HEK293 (cell line): ENCODE measurements around the gene ZNF738.

Experiments
- CTCF ChIA-PET: fragments of 350-600 bp; formaldehyde crosslinking; extraction: SDS; loops from one replicate; lab custom pipeline; 2021; ENCODE audit warnings: antibody characterized with exemption; lab: Yijun Ruan, JAX
- POLR2A ChIA-PET: fragments of 300-600 bp; formaldehyde crosslinking; extraction: SDS; loops from one replicate; lab custom pipeline; 2020; ENCODE audit warnings: antibody characterized with exemption, inconsistent platforms; lab: Yijun Ruan, JAX
- H3K27ac ChIP-seq: fragments of 200-500 bp; sonication (Bioruptor generic); 2 replicates; pipeline ENCODE4 v1.5.1; 2014; ENCODE audit warnings: low read depth, low read length, control low read depth, inconsistent platforms; ENCODE audit errors: extremely low read depth
- H3K36me3 ChIP-seq, 2 experiments: fragments of 200-500 bp in 1 of 2; sonication (Bioruptor generic) in 1 of 2; 1 replicate in 1 of 2; 2 replicates in 1 of 2; pipeline ENCODE4 v1.5.1; 2014 to 2017; ENCODE audit warnings: inconsistent platforms in 2 of 2, low read length in 2 of 2; ENCODE audit not compliant: control insufficient read depth in 2 of 2, insufficient read depth in 1 of 2
- H3K4me1 ChIP-seq: fragments of 200-500 bp; sonication (Bioruptor generic); 2 replicates; pipeline ENCODE4 v1.5.1; 2014; ENCODE audit warnings: mild to moderate bottlenecking, low read length, inconsistent platforms; ENCODE audit not compliant: control insufficient read depth, insufficient read depth
- H3K4me3 ChIP-seq: 2 replicates; pipeline ENCODE4 v1.5.1; 2011; ENCODE audit warnings: low read depth, mild to moderate bottlenecking, control low read depth, low read length, moderate library complexity
- H3K9me3 ChIP-seq: fragments of 200-500 bp; sonication (Bioruptor generic); 2 replicates; pipeline ENCODE4 v1.5.1; 2014; ENCODE audit warnings: low read depth, low read length, inconsistent platforms; ENCODE audit not compliant: control insufficient read depth, insufficient read depth
- HOXC10 ChIP-seq: sonication (generic); formaldehyde crosslinking; IDR thresholded peaks from 2 replicates; pipeline ENCODE4 v1.8.1; 2023; ENCODE audit warnings: mild to moderate bottlenecking, missing genetic modification reagents
- KLF10 ChIP-seq: fragments of 450-650 bp; IDR thresholded peaks from 2 replicates; pipeline ENCODE4 v1.5.1; 2018; ENCODE audit warnings: missing biosample characterization, mild to moderate bottlenecking, missing genetic modification characterization
- PRDM1 ChIP-seq: fragments of 450-650 bp; formaldehyde crosslinking; IDR thresholded peaks from 2 replicates; pipeline ENCODE4; 2016; ENCODE audit warnings: missing biosample characterization, missing genetic modification characterization
- RBAK ChIP-seq: fragments of 450-650 bp; formaldehyde crosslinking; IDR thresholded peaks from 2 replicates; pipeline ENCODE4 v1.5.1; 2016; ENCODE audit warnings: missing biosample characterization, missing genetic modification characterization
- REST ChIP-seq: fragments of 450-650 bp; formaldehyde crosslinking; IDR thresholded peaks from 2 replicates; pipeline ENCODE4 v1.5.1; 2016; ENCODE audit warnings: missing biosample characterization, missing genetic modification characterization
- SCRT2 ChIP-seq: fragments of 450-650 bp; formaldehyde crosslinking; IDR thresholded peaks from 2 replicates; pipeline ENCODE4 v1.5.1; 2016; ENCODE audit warnings: missing biosample characterization, missing genetic modification characterization
- SETDB1 ChIP-seq: IDR thresholded peaks from one replicate; pipeline ENCODE4 v1.6.1; 2017; ENCODE audit warnings: mild to moderate bottlenecking, low read length, moderate library complexity, mixed read lengths; ENCODE audit not compliant: insufficient read length
- TRIM28 ChIP-seq: IDR thresholded peaks from 2 replicates; pipeline ENCODE4 v1.6.1; 2011; ENCODE audit warnings: low read length, control low read depth, borderline replicate concordance
- ZBTB48 ChIP-seq: fragments of 450-650 bp; formaldehyde crosslinking; IDR thresholded peaks from 2 replicates; pipeline ENCODE4 v1.5.1; 2016; ENCODE audit warnings: missing biosample characterization, missing genetic modification characterization
- ZNF274 ChIP-seq, 2 experiments: fragments of 200-500 bp in 1 of 2; fragments of 450-650 bp in 1 of 2; sonication (Bioruptor generic) in 1 of 2; formaldehyde crosslinking in 1 of 2; IDR thresholded peaks; 2 replicates each; pipeline versions ENCODE4 v1.5.1 to v1.6.1; 2014 to 2016; ENCODE audit warnings: borderline replicate concordance in 1 of 2, inconsistent platforms in 1 of 2, low read length in 1 of 2, missing biosample characterization in 1 of 2, missing genetic modification characterization in 1 of 2
- ZNF341 ChIP-seq: fragments of 450-650 bp; formaldehyde crosslinking; IDR thresholded peaks from 2 replicates; pipeline ENCODE4; 2016; ENCODE audit warnings: low read depth, missing biosample characterization, missing genetic modification characterization
- ZNF391 ChIP-seq: fragments of 450-650 bp; formaldehyde crosslinking; IDR thresholded peaks from 2 replicates; pipeline ENCODE4 v1.5.1; 2016; ENCODE audit warnings: low read depth, missing biosample characterization, missing genetic modification characterization, borderline replicate concordance
- ZNF473 ChIP-seq: fragments of 450-650 bp; formaldehyde crosslinking; IDR thresholded peaks from 2 replicates; pipeline ENCODE4 v1.5.1; 2017; ENCODE audit warnings: missing biosample characterization, missing genetic modification characterization
- ZNF510 ChIP-seq: fragments of 450-650 bp; formaldehyde crosslinking; IDR thresholded peaks from 2 replicates; pipeline ENCODE4 v1.5.1; 2018; ENCODE audit warnings: mild to moderate bottlenecking, missing genetic modification characterization, missing biosample characterization; ENCODE audit not compliant: insufficient replicate concordance
- ZNF521 ChIP-seq: fragments of 450-650 bp; formaldehyde crosslinking; IDR thresholded peaks from 2 replicates; pipeline ENCODE4 v1.5.1; 2017; ENCODE audit warnings: missing biosample characterization, mild to moderate bottlenecking, missing genetic modification characterization
- ZNF558 ChIP-seq: fragments of 450-650 bp; formaldehyde crosslinking; IDR thresholded peaks from 2 replicates; pipeline ENCODE4 v1.5.1; 2016; ENCODE audit warnings: missing biosample characterization, missing genetic modification characterization
- ZNF561 ChIP-seq: fragments of 450-650 bp; IDR thresholded peaks from 2 replicates; pipeline ENCODE4 v1.5.1; 2018; ENCODE audit warnings: missing biosample characterization, missing genetic modification characterization, borderline replicate concordance
- ZNF629 ChIP-seq: fragments of 450-650 bp; formaldehyde crosslinking; IDR thresholded peaks from 2 replicates; pipeline ENCODE4 v1.5.1; 2017; ENCODE audit warnings: missing biosample characterization, missing genetic modification characterization
- ZNF707 ChIP-seq: fragments of 450-650 bp; formaldehyde crosslinking; IDR thresholded peaks from 2 replicates; pipeline ENCODE4 v1.5.1; 2016; ENCODE audit warnings: missing biosample characterization, missing genetic modification characterization
- TF ChIP-seq, protein P1 (sequence below): fragments of 450-650 bp; formaldehyde crosslinking; IDR thresholded peaks from 2 replicates; pipeline ENCODE4 v1.5.1; 2016; ENCODE audit warnings: missing biosample characterization, missing genetic modification characterization
- TF ChIP-seq, protein P2 (sequence below): fragments of 450-650 bp; formaldehyde crosslinking; IDR thresholded peaks from 2 replicates; pipeline ENCODE4 v1.5.1; 2016; ENCODE audit warnings: missing biosample characterization, missing genetic modification characterization

Gene ZNF738

DNA sequence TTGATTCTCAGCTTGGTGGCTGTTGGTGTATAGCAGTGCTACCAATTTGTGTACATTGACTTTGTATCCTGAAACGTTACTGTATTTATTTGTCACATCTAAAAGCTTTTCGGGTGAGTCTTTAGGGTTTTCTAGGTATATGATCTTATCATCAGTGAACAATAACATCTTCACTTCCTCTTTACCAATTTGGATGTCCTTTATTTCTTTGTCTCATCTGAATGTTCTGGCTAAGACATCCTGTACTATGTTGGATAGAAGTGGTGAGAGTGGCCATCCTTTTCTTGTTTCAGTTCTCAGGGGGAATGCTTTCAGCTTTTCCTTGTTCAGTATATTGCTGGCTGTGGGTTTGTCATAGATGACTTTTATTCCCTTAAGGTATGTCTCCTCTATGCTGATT is 6.0 kb upstream of the ZNF738 start (continued):
- TF ChIP-seq ZNF341 (tag by site-specific recombination) (no peak), ZNF558 (no peak)

DNA sequence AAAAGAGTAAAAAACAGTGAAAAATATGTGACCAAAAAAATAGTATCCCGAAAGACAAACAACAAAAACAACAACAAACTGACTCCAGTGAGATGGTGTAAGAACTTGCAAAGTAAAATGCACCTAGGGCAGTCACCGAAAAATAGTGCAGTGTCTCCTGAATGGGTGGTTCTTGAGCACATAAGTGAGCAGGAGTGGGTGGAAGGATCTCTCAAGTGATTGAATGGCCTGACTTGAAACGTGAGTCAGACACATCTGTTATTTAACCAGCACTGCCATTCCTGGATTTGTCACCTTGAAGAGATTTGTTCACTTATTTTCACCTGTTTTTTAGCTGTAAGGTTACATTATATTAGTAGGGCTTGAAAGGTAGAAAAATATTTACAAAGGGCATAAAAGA is 3.5 kb downstream of the ZNF738 start:
- CTCF ChIA-PET: no interaction called here
- H3K27ac ChIP-seq: no peak overlapping the region
- no peak for TF ChIP-seq ZNF510 (tag by site-specific recombination)
- TF ChIP-seq, all 188 proteins: peak for 0
- Histone ChIP-seq H3K4me3 (no peak overlapping the region), H3K4me1 (no peaks in the 10 kb centered on the region), H3K9me3 (no peaks in the 10 kb centered on the region; the same call in 1 of the 2 replicates), H3K36me3 (peaks cover 28 to 65% of the 10 kb centered on the region in 2 experiments)
- POLR2A ChIA-PET: no interaction called here

DNA sequence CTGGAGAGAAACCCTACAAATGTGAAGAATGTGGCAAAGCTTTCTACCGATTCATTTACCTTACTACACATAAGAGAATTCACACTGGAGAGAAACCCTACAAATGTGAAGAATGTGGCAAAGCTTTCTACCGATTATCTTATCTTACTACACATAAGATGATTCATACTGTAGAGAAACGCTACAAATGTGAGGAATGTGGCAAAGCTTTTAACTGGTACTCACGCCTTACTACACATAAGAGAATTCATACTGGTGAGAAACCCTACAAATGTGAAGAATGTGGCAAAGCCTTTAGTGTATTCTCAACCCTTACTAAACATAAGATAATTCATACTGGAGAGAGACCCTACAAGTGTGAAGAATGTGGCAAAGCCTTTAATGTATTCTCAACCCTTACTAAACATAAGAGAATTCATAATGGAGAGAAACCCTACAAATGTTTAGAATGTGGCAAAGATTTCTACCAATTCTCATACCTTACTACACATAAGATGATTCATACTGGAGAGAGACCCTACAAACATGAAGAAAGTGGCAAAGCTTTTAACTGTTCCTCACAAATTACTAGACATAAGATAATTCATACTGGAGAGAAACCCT is 25.3 kb downstream of the ZNF738 start:
- Histone ChIP-seq H3K36me3 (peaks cover 3 to 9% of the 10 kb centered on the region in 2 experiments; a peak in 2 of 3 replicates), H3K9me3 (no peaks in the 10 kb centered on the region; the same call in 1 of the 2 replicates), H3K4me1 (no peaks in the 10 kb centered on the region), H3K4me3 (no peak overlapping the region), H3K27ac (no peak overlapping the region)
- CTCF ChIA-PET: no interaction called here
- TF ChIP-seq TRIM28: peak; percentile 62; the same call in 1 of the 2 replicates
- peak; percentile 65; the same call in 1 of the 2 replicates for TF ChIP-seq ZNF274 (IDR thresholded peaks at IDR 0.05; ENCODE audit: low read length)
- TF ChIP-seq ZNF274 (tag by site-specific recombination; IDR thresholded peaks at IDR 0.05; ENCODE audit: borderline replicate concordance): no peak
- TF ChIP-seq HOXC10 (CRISPR knock-in tag): no peak
- TF ChIP-seq ZNF561: no peak
- TF ChIP-seq SETDB1: peak; percentile 83
- TF ChIP-seq, protein P1, sequence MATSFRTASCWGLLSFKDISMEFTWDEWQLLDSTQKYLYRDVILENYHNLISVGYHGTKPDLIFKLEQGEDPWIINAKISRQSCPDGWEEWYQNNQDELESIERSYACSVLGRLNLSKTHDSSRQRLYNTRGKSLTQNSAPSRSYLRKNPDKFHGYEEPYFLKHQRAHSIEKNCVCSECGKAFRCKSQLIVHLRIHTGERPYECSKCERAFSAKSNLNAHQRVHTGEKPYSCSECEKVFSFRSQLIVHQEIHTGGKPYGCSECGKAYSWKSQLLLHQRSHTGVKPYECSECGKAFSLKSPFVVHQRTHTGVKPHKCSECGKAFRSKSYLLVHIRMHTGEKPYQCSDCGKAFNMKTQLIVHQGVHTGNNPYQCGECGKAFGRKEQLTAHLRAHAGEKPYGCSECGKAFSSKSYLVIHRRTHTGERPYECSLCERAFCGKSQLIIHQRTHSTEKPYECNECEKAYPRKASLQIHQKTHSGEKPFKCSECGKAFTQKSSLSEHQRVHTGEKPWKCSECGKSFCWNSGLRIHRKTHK (tag by site-specific recombination): no peak
- TF ChIP-seq, protein P2, sequence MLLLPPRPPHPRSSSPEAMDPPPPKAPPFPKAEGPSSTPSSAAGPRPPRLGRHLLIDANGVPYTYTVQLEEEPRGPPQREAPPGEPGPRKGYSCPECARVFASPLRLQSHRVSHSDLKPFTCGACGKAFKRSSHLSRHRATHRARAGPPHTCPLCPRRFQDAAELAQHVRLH (tag by site-specific recombination): no peak
- no peak for TF ChIP-seq KLF10 (tag by site-specific recombination)
- no peak for TF ChIP-seq ZNF473 (tag by site-specific recombination)
- TF ChIP-seq RBAK: no peak
- POLR2A ChIA-PET: interaction anchor here (0.7 kb wide), 1 partner anchor 13 kb away, joined by 4 read pairs; the partner anchor contains the start of gene ZNF493

GRCh38 chr19:21396121-21396520 is 37.3 kb downstream of the ZNF738 start:
- Histone ChIP-seq H3K36me3 (peaks cover 0 to 29% of the 10 kb centered on the region in 2 experiments; a peak in 1 of 3 replicates), H3K4me1 (no peaks in the 10 kb centered on the region), H3K4me3 (no peak overlapping the region), H3K9me3 (no peaks in the 10 kb centered on the region), H3K27ac (no peak overlapping the region)
- TF ChIP-seq REST (tag by site-specific recombination) (no peak), ZNF707 (0 out of 2 replicates have a peak, but pooled peaks have one; percentile 12), ZNF521 (tag by site-specific recombination) (no peak), ZNF629 (tag by site-specific recombination) (no peak), SCRT2 (tag by site-specific recombination) (no peak), PRDM1 (tag by site-specific recombination) (peak; percentile 68), ZBTB48 (tag by site-specific recombination) (no peak), ZNF391 (tag by site-specific recombination) (no peak)
- CTCF ChIA-PET: no interaction called here
- POLR2A ChIA-PET: interaction anchor here (1.0 to 1.7 kb wide), 7 partner anchors 12 to 371 kb away, joined by 3 to 16 read pairs (median 8); partner anchors contain the start of genes ZNF100, ZNF429, ZNF708 and ZNF738
